ENCODE measurements around the gene CCM2. TPM values are rescaled to one million over a fixed set of nuclear protein-coding genes. Genes with fewer than 3 reads are reported as not detected.

CCM2 gene
- total RNA-seq, 3 donors from 2014 or later, result 33.4 to 43.8 (median 35.8) TPM

GRCh38 chr7:45085619-45086200 is 85.7 kb downstream of the CCM2 start:
- TF ChIP-seq CTCF (IDR thresholded peaks at IDR 0.05), result no peak
- H3K4me3 ChIP-seq, result no peak overlapping the region
- intact Hi-C loops (cut with DNase I, micrococcal nuclease), result no loop called here

GRCh38 chr7:45086331-45087065 is 86.5 kb downstream of the CCM2 start:
- intact Hi-C loops (cut with DNase I, micrococcal nuclease), result no loop called here
- Histone ChIP-seq H3K36me3 (ENCODE audit: low read depth) (no peaks in the 10 kb centered on the region), H3K4me3 (no peak overlapping the region), H3K9me3 (no peaks in the 10 kb centered on the region), H3K4me1 (ENCODE audit: low read depth) (no peaks in the 10 kb centered on the region)
- no peak for DNase-seq
- no peak for ATAC-seq
- no peak for TF ChIP-seq CTCF (IDR thresholded peaks at IDR 0.05)

More at GRCh38 chr7:45085619-45086200, 85.7 kb downstream of the CCM2 start:
- Histone ChIP-seq H3K9me3 (no peaks in the 10 kb centered on the region), H3K36me3 (ENCODE audit: low read depth) (no peaks in the 10 kb centered on the region), H3K4me1 (ENCODE audit: low read depth) (no peaks in the 10 kb centered on the region)
- no peak for DNase-seq
- no peak for ATAC-seq

- DNase-seq, result no peak
- H3K36me3 ChIP-seq (ENCODE audit: low read depth), result no peaks in the 10 kb centered on the region
- intact Hi-C loops (cut with DNase I, micrococcal nuclease), result no loop called here
- no peak overlapping the region for H3K4me3 ChIP-seq
- TF ChIP-seq CTCF (IDR thresholded peaks at IDR 0.05), result no peak
- no peaks in the 10 kb centered on the region for H3K9me3 ChIP-seq
- no peaks in the 10 kb centered on the region for H3K4me1 ChIP-seq (ENCODE audit: low read depth)
- ATAC-seq, result no peak
Measured at GRCh38 chr7:45087301-45088145, 87.5 kb downstream of the CCM2 start.

- ATAC-seq, result no peak
- no peak overlapping the region for H3K4me3 ChIP-seq
- no peaks in the 10 kb centered on the region for H3K4me1 ChIP-seq (ENCODE audit: low read depth)
- no peaks in the 10 kb centered on the region for H3K36me3 ChIP-seq (ENCODE audit: low read depth)
- intact Hi-C loops (cut with DNase I, micrococcal nuclease), result no loop called here
- H3K9me3 ChIP-seq, result no peaks in the 10 kb centered on the region
- TF ChIP-seq CTCF (IDR thresholded peaks at IDR 0.05), result no peak
- DNase-seq, result no peak
Measured at GRCh38 chr7:45088146-45088701, 88.2 kb downstream of the CCM2 start.

GRCh38 chr7:45088821-45089340 is 88.9 kb downstream of the CCM2 start, which contains the start of gene NACAD:
Gene NACAD (minus strand): TSS chr7:45088969. CDS start chr7:45088894, 75 bp downstream.
- Histone ChIP-seq H3K36me3 (ENCODE audit: low read depth) (no peaks in the 10 kb centered on the region), H3K9me3 (no peaks in the 10 kb centered on the region), H3K4me1 (ENCODE audit: low read depth) (no peaks in the 10 kb centered on the region), H3K4me3 (no peak within 1 kb of the TSS)
- ATAC-seq (peak; percentile 69), DNase-seq (peak; percentile 23 to 50 (median 46))
- intact Hi-C loops (cut with DNase I, micrococcal nuclease), result no loop called here
- TF ChIP-seq CTCF (IDR thresholded peaks at IDR 0.05), result no peak

Data from mucosa of descending colon (tissue), 3 donors.